H1 (cell line): Measurements from ENCODE around the gene PIK3R5. TPM values are rescaled to one million over a fixed set of nuclear protein-coding genes. Genes with fewer than 3 reads are reported as not detected.

Source experiments
- CTCF ChIA-PET: fragments of 300-600 bp; sonication (Branson Sonifier 250); formaldehyde crosslinking; loops from one replicate; lab custom pipeline; 2021; ENCODE audit not compliant: partially characterized antibody; lab: Charles Lee
- POLR2A ChIA-PET: fragments of 300-600 bp; sonication (Branson Sonifier 250); formaldehyde crosslinking; loops from one replicate; lab custom pipeline; 2021; ENCODE audit warnings: inconsistent platforms; ENCODE audit not compliant: partially characterized antibody; lab: Charles Lee
- DNase-seq, 2 experiments: peaks; one replicate each; pipeline versions ENCODE4 v3.0.0 to v3.0.0-alpha.2; 2010 to 2022; ENCODE audit warnings: low spot score in 2 of 2, low read depth in 1 of 2, mixed read lengths in 1 of 2
- FAIRE-seq: peaks from 2 replicates; lab custom pipeline; 2011; peaks lifted over from hg19 to GRCh38; lab: Jason Lieb, UNC
- H2AFZ ChIP-seq: 2 replicates; pipeline ENCODE4 v1.8.1; 2012; ENCODE audit warnings: low read length, inconsistent platforms
- H2AK5ac ChIP-seq: 2 replicates; pipeline ENCODE4 v1.6.1; 2013; ENCODE audit warnings: low read depth, low read length
- H2BK120ac ChIP-seq: replicated peaks from 2 replicates; pipeline ENCODE3; 2013; ENCODE audit warnings: low read depth, low read length, inconsistent platforms
- H2BK12ac ChIP-seq: 2 replicates; pipeline ENCODE4 v1.6.1; 2013; ENCODE audit warnings: low read depth, low read length
- H2BK15ac ChIP-seq: 2 replicates; pipeline ENCODE4 v1.6.1; 2013; ENCODE audit warnings: low read length
- H2BK20ac ChIP-seq: 2 replicates; pipeline ENCODE4 v1.6.1; 2013; ENCODE audit warnings: low read length
- H2BK5ac ChIP-seq: 2 replicates; pipeline ENCODE4 v1.6.1; 2013; ENCODE audit warnings: low read depth, low read length
- H3K14ac ChIP-seq: 2 replicates; pipeline ENCODE4 v1.6.1; 2013; ENCODE audit warnings: inconsistent platforms; ENCODE audit not compliant: insufficient read length
- H3K18ac ChIP-seq: 2 replicates; pipeline ENCODE4 v1.6.1; 2013; ENCODE audit warnings: low read length; ENCODE audit errors: extremely low read depth
- H3K23ac ChIP-seq: 2 replicates; pipeline ENCODE4 v1.6.1; 2013; ENCODE audit warnings: inconsistent platforms; ENCODE audit not compliant: insufficient read length
- H3K23me2 ChIP-seq: 2 replicates; pipeline ENCODE4 v1.6.1; 2013; ENCODE audit warnings: low read depth, low read length
- H3K27ac ChIP-seq: 2 replicates; pipeline ENCODE4 v1.6.1; 2011; ENCODE audit warnings: low read depth, low read length, inconsistent platforms
- H3K27me3 ChIP-seq, 4 experiments: replicated peaks in 1 of 4; 1 replicate in 1 of 4; 2 replicates in 3 of 4; pipeline versions ENCODE4 v1.6.1 to v1.8.1; 2011 to 2013; ENCODE audit warnings: low read length in 3 of 4, mild to moderate bottlenecking in 3 of 4, inconsistent platforms in 2 of 4, mixed read lengths in 2 of 4, moderate library complexity in 1 of 4; ENCODE audit not compliant: control insufficient read depth in 3 of 4, insufficient read depth in 3 of 4; ENCODE audit errors: extremely low read depth in 1 of 4
- H3K36me3 ChIP-seq, 4 experiments: 2 replicates each; pipeline versions ENCODE4 v1.6.1 to v1.8.1; 2011 to 2013; ENCODE audit warnings: mild to moderate bottlenecking in 4 of 4, low read length in 3 of 4, moderate library complexity in 2 of 4, control low read depth in 1 of 4, inconsistent platforms in 1 of 4; ENCODE audit not compliant: insufficient read depth in 4 of 4, control insufficient read depth in 2 of 4
- H3K4ac ChIP-seq: replicated peaks from 2 replicates; pipeline ENCODE3; 2013; ENCODE audit warnings: low read length, low read depth, mixed read lengths, inconsistent platforms; ENCODE audit not compliant: insufficient read length
- H3K4me1 ChIP-seq, 4 experiments: replicated peaks in 1 of 4; 1 replicate in 1 of 4; 2 replicates in 3 of 4; pipeline versions ENCODE4 v1.6.1 to v1.8.1; 2011 to 2013; ENCODE audit warnings: low read length in 3 of 4, inconsistent platforms in 2 of 4, mixed read lengths in 1 of 4; ENCODE audit not compliant: insufficient read depth in 4 of 4, control insufficient read depth in 3 of 4
- H3K4me2 ChIP-seq, 2 experiments: 2 replicates each; pipeline versions ENCODE4 v1.6.1 to v1.8.1; 2011 to 2013; ENCODE audit warnings: low read depth in 2 of 2, low read length in 2 of 2, control low read depth in 1 of 2, inconsistent platforms in 1 of 2, mild to moderate bottlenecking in 1 of 2; ENCODE audit not compliant: insufficient read depth in 1 of 2
- H3K4me3 ChIP-seq, 4 experiments: fragments of 200-600, 300-600 bp in 1 of 4; sonication (generic), shearing (Covaris generic), sonication (Bioruptor Twin) in 1 of 4; 2 replicates each; pipeline versions ENCODE4 v1.5.1 to v1.8.1; 2011 to 2016; ENCODE audit warnings: low read length in 4 of 4, low read depth in 3 of 4, control low read depth in 2 of 4, inconsistent platforms in 2 of 4, mild to moderate bottlenecking in 2 of 4, mixed read lengths in 1 of 4, moderate library complexity in 1 of 4; ENCODE audit not compliant: insufficient read depth in 2 of 4; ENCODE audit errors: extremely low read depth in 1 of 4
- H3K56ac ChIP-seq: replicated peaks from 2 replicates; pipeline ENCODE3; 2013; ENCODE audit warnings: low read depth, mild to moderate bottlenecking, mixed read lengths, low read length, inconsistent platforms; ENCODE audit not compliant: insufficient read length
- H3K79me1 ChIP-seq: 2 replicates; pipeline ENCODE4 v1.6.1; 2013; ENCODE audit warnings: low read depth, low read length, control low read depth
- H3K79me2 ChIP-seq, 2 experiments: 2 replicates each; pipeline versions ENCODE4 v1.6.1 to v1.8.1; 2012 to 2013; ENCODE audit warnings: low read length in 2 of 2, mild to moderate bottlenecking in 2 of 2, inconsistent platforms in 1 of 2; ENCODE audit not compliant: insufficient read depth in 2 of 2, control insufficient read depth in 1 of 2
- H3K9ac ChIP-seq, 4 experiments: replicated peaks in 1 of 4; 1 replicate in 1 of 4; 2 replicates in 3 of 4; pipeline versions ENCODE4 v1.6.1 to v1.8.1; 2011 to 2013; ENCODE audit warnings: low read depth in 3 of 4, low read length in 3 of 4, control low read depth in 2 of 4, mild to moderate bottlenecking in 2 of 4, moderate library complexity in 2 of 4, inconsistent platforms in 1 of 4; ENCODE audit errors: extremely low read depth in 1 of 4
- H3K9me3 ChIP-seq, 2 experiments: 2 replicates each; pipeline versions ENCODE4 v1.6.1 to v1.8.1; 2012 to 2013; ENCODE audit warnings: mild to moderate bottlenecking in 2 of 2, moderate library complexity in 2 of 2, control low read depth in 1 of 2, inconsistent platforms in 1 of 2, low read depth in 1 of 2, low read length in 1 of 2, mixed read lengths in 1 of 2; ENCODE audit not compliant: insufficient read depth in 2 of 2
- H4K20me1 ChIP-seq, 2 experiments: replicated peaks in 1 of 2; 2 replicates each; pipeline versions ENCODE3 to v1.8.1; 2011 to 2013; ENCODE audit warnings: inconsistent platforms in 2 of 2, low read length in 2 of 2, mild to moderate bottlenecking in 1 of 2; ENCODE audit not compliant: insufficient read depth in 2 of 2, control insufficient read depth in 1 of 2
- H4K5ac ChIP-seq: 2 replicates; pipeline ENCODE4 v1.6.1; 2013; ENCODE audit warnings: low read length, low read depth, mixed read lengths, inconsistent platforms; ENCODE audit not compliant: insufficient read length
- H4K8ac ChIP-seq: 2 replicates; pipeline ENCODE4 v1.8.0; 2013; ENCODE audit warnings: mild to moderate bottlenecking, moderate library complexity, low read length, inconsistent platforms; ENCODE audit not compliant: insufficient read depth; ENCODE audit errors: extremely low read depth
- H4K91ac ChIP-seq: replicated peaks from 2 replicates; pipeline ENCODE3; 2013; ENCODE audit warnings: low read length, mixed read lengths, inconsistent platforms; ENCODE audit not compliant: insufficient read length
- BRCA1 ChIP-seq: IDR thresholded peaks from 2 replicates; pipeline ENCODE4 v1.6.1; 2012; ENCODE audit warnings: low read depth, low read length, improper control_type of control experiment
- CEBPB ChIP-seq: IDR thresholded peaks from 2 replicates; pipeline ENCODE4 v1.6.1; 2012; ENCODE audit warnings: low read depth, low read length
- GABPA ChIP-seq: IDR thresholded peaks from 2 replicates; pipeline ENCODE4 v1.6.1; 2011; ENCODE audit warnings: mild to moderate bottlenecking, low read length, moderate library complexity, borderline replicate concordance; ENCODE audit not compliant: insufficient read depth
- SP4 ChIP-seq: IDR thresholded peaks from 2 replicates; pipeline ENCODE4 v1.6.1; 2012; ENCODE audit warnings: low read length, inconsistent platforms
- TBP ChIP-seq: IDR thresholded peaks from 2 replicates; pipeline ENCODE4 v1.6.1; 2011; ENCODE audit warnings: low read depth, low read length, improper control_type of control experiment
- WGBS, 2 experiments: shearing (Covaris generic) in 1 of 2; methylation state at CpG; one replicate each; pipeline versions ENCODE4 v1.1.6 to v1.1.7; 2013 to 2015; ENCODE audit warnings: low lambda C conversion rate in 2 of 2, mixed read lengths in 2 of 2, inconsistent platforms in 1 of 2, low coverage in 1 of 2, missing lambda C conversion rate in 1 of 2; ENCODE audit not compliant: insufficient replicate concordance in 2 of 2, insufficient coverage in 1 of 2, insufficient read length in 1 of 2; ENCODE audit errors: extremely low coverage in 1 of 2, missing lambda C conversion rate in 1 of 2; 5-methylcytosine and 5-hydroxymethylcytosine counted together
- polyA plus RNA-seq, 7 experiments: library from polyadenylated mRNA; depleted of rRNA in 3 of 7; stranded (reverse) in 5 of 7; unstranded in 2 of 7; fragments of >200 nt in 5 of 7; fragments of 200-250 nt in 2 of 7; gene quantifications; 1 replicate in 5 of 7; 2 replicates in 1 of 7; 4 replicates in 1 of 7; pipeline versions ENCODE4 v1.2.1 to v1.2.3, GENCODE V29; 2011 to 2013; ENCODE audit warnings: missing spikeins in 2 of 7, mixed read lengths in 2 of 7
- total RNA-seq: library from RNA; stranded (reverse); fragmentation: NEBNext Ultra II Directional; extraction: Animal tissue kit (Norgen Biotek cat#: 25700); gene quantifications from 2 replicates; pipeline ENCODE4 v1.2.1, GENCODE V29; 2021

PIK3R5 gene
- total and polyA plus RNA-seq, 2 of the 8 experiments (the other 6 are each of a cell fraction or from before 2014, with no cell fraction given): 2.7 to 4.3 TPM

GRCh38 chr17:8956465-8956902, 9.0 kb downstream of the PIK3R5 start:
- H4K8ac ChIP-seq: no peak overlapping the region
- no peaks in the 10 kb centered on the region for H3K36me3 ChIP-seq
- H2BK120ac ChIP-seq: no peak overlapping the region
- H2AFZ ChIP-seq: no peak overlapping the region
- no peak overlapping the region for H2BK20ac ChIP-seq
- ChIA-PET CTCF (interaction anchor here (1.0 to 1.6 kb wide), 3 partner anchors 37 to 65 kb away, joined by 3 to 4 read pairs (median 4); no protein-coding TSS in a partner anchor), POLR2A (interaction anchor here (1.4 kb wide), 1 partner anchor 11 kb away, joined by 3 read pairs; no protein-coding TSS in a partner anchor)
- no peaks in the 10 kb centered on the region for H4K20me1 ChIP-seq
- DNase-seq (no peak), FAIRE-seq (no peak)
- no peak overlapping the region for H3K4me2 ChIP-seq
- H3K23ac ChIP-seq: no peak overlapping the region
- no peak overlapping the region for H3K4me3 ChIP-seq
- peaks cover 0 to 3% (median 0%) of the 10 kb centered on the region in 4 experiments; a peak in 5 of 7 replicates for H3K4me1 ChIP-seq
- H3K4ac ChIP-seq: no peak overlapping the region
- no peaks in the 10 kb centered on the region for H3K27me3 ChIP-seq
- H3K56ac ChIP-seq: no peak overlapping the region
- no peak overlapping the region for H3K9ac ChIP-seq
- no peaks in the 10 kb centered on the region for H3K79me2 ChIP-seq
- H3K23me2 ChIP-seq: no peaks in the 10 kb centered on the region
- H2BK5ac ChIP-seq: no peak overlapping the region
- no peaks in the 10 kb centered on the region for H3K9me3 ChIP-seq
- H4K5ac ChIP-seq: no peak overlapping the region
- no peak overlapping the region for H2AK5ac ChIP-seq
- no peak overlapping the region for H2BK15ac ChIP-seq
- 66% methylated on average over 5 of the region's 5 CpGs; no CpG with 5 or more reads in 1 of the 2 experiments for WGBS, 2 experiments
- H3K27ac ChIP-seq: no peak overlapping the region
- no peak overlapping the region for H3K18ac ChIP-seq
- H4K91ac ChIP-seq: no peak overlapping the region
- no peak overlapping the region for H2BK12ac ChIP-seq
- H3K14ac ChIP-seq: no peak overlapping the region
- no peaks in the 10 kb centered on the region for H3K79me1 ChIP-seq
- no peak for TF ChIP-seq SP4
- TF ChIP-seq TBP: no peak
- TF ChIP-seq BRCA1: no peak
- TF ChIP-seq CEBPB: no peak
- TF ChIP-seq GABPA: no peak
